ENCODE results near the gene CBX8. TPM values are rescaled to one million over a fixed set of nuclear protein-coding genes. Genes with fewer than 3 reads are reported as not detected.
A peak's percentile ranks its signal among the peaks of the same experiment; 100 is the strongest.

CBX8 gene
- total RNA-seq = 2.7 and 5.1 TPM in 2 replicates

GRCh38 chr17:79796763-79797491 lies at the start of gene CBX8:
CBX8 (minus strand) TSS chr17:79797077; CDS start chr17:79796998, 79 bp downstream.
- DNase-seq = peak; percentile 100

GRCh38 chr17:79845601-79845949 lies 48.7 kb upstream of the CBX8 start:
- DNase-seq = no peak

GRCh38 chr17:79844869-79845600 lies 48.2 kb upstream of the CBX8 start:
- peak; percentile 62 for DNase-seq

- DNase-seq = peak; percentile 70
Measured at GRCh38 chr17:79843816-79844800, 47.2 kb upstream of the CBX8 start.

GRCh38 chr17:79843474-79843815 lies 46.6 kb upstream of the CBX8 start:
- no peak for DNase-seq

- no peak for DNase-seq
Measured at GRCh38 chr17:79842656-79843473, 46.0 kb upstream of the CBX8 start.

GRCh38 chr17:79842136-79842655 lies 45.3 kb upstream of the CBX8 start:
- DNase-seq = no peak

- DNase-seq = no peak
Measured at GRCh38 chr17:79841369-79842135, 44.7 kb upstream of the CBX8 start.

GRCh38 chr17:79840989-79841286 lies 44.1 kb upstream of the CBX8 start:
- no peak for DNase-seq

GRCh38 chr17:79840269-79840988 lies 43.6 kb upstream of the CBX8 start:
- DNase-seq = peak; percentile 69

GRCh38 chr17:79839356-79840268 lies 42.7 kb upstream of the CBX8 start, which contains the start of gene CBX4:
CBX4 (minus strand) TSS chr17:79839440; CDS start chr17:79839251, 189 bp downstream.
- peak; percentile 91 for DNase-seq

GRCh38 chr17:79838522-79839274 lies 41.8 kb upstream of the CBX8 start:
- DNase-seq = peak; percentile 66

GRCh38 chr17:79837888-79838521 lies 41.1 kb upstream of the CBX8 start:
- DNase-seq = no peak

- no peak for DNase-seq
Measured at GRCh38 chr17:79836972-79837887, 40.4 kb upstream of the CBX8 start.

GRCh38 chr17:79836510-79836971 lies 39.7 kb upstream of the CBX8 start:
- no peak for DNase-seq

GRCh38 chr17:79835953-79836509 lies 39.2 kb upstream of the CBX8 start:
- DNase-seq = no peak
